Left colon (tissue), 2 donors: ENCODE measurements around the gene SHISA9. TPM values are rescaled to one million over a fixed set of nuclear protein-coding genes. Genes with fewer than 3 reads are reported as not detected.

Experiments
- ATAC-seq: fragments of 200-7000 bp; cut with Tn5 transposase; one replicate; pipeline ENCODE4 v1.9.1; 2020; ENCODE audit warnings: mild to moderate bottlenecking, moderate library complexity
- DNase-seq, 2 donors: peaks; one replicate each; pipeline ENCODE4 v3.0.0-alpha.2; 2020
- intact Hi-C, 2 donors: fragments of 100-400 bp; cut with DNase I in 1 of 2; cut with micrococcal nuclease in 1 of 2; formaldehyde crosslinking; loops; one replicate each; pipeline versions ENCODE4 v1.11.2 to v1.14.0; 2022; cut with DNase I, micrococcal nuclease
- total RNA-seq, 2 donors: library from RNA; stranded (reverse); fragmentation: NEBNext Ultra II Directional; extraction: Animal tissue kit (Norgen Biotek cat#: 25700); gene quantifications; one replicate each; pipeline ENCODE4 v1.2.1, GENCODE V29; 2021
- donor health status: DM: no; HTN: no; CAD: no.
- donor health status: DM: yes; HTN: yes; CAD: no.

Gene SHISA9
- total RNA-seq, 2 donors from 2014 or later = 1.5 to 2.3 TPM

GRCh38 chr16:13138528-13138927 is 237.1 kb downstream of the SHISA9 start:
- no peak for ATAC-seq
- intact Hi-C loops = no loop called here
- no peak for DNase-seq

- ATAC-seq (no peak), DNase-seq (no peak)
- intact Hi-C loops = no loop called here
Observed at GRCh38 chr16:13139661-13140241, 238.4 kb downstream of the SHISA9 start.

- intact Hi-C loops = no loop called here
- DNase-seq (no peak), ATAC-seq (no peak)
Observed at GRCh38 chr16:13143551-13143950, 242.2 kb downstream of the SHISA9 start.

- DNase-seq (no peak), ATAC-seq (no peak)
- intact Hi-C loops = no loop called here
Observed at GRCh38 chr16:13146829-13147228, 245.4 kb downstream of the SHISA9 start.

- no peak for DNase-seq
- no peak for ATAC-seq
- intact Hi-C loops = no loop called here
Observed at GRCh38 chr16:13148294-13148693, 246.9 kb downstream of the SHISA9 start.

- no peak for DNase-seq
- ATAC-seq = no peak
- intact Hi-C loops = no loop called here
Observed at GRCh38 chr16:13148836-13149235, 247.4 kb downstream of the SHISA9 start.

- intact Hi-C loops = no loop called here
- DNase-seq (no peak), ATAC-seq (no peak)
Observed at GRCh38 chr16:13150181-13150885, 248.9 kb downstream of the SHISA9 start.

- DNase-seq (no peak), ATAC-seq (no peak)
- intact Hi-C loops = no loop called here
Observed at GRCh38 chr16:13153696-13154095, 252.3 kb downstream of the SHISA9 start.

GRCh38 chr16:13154799-13155198 is 253.4 kb downstream of the SHISA9 start:
- ATAC-seq (no peak), DNase-seq (no peak)
- intact Hi-C loops = no loop called here

- DNase-seq = no peak
- intact Hi-C loops = no loop called here
- no peak for ATAC-seq
Observed at GRCh38 chr16:13155377-13155776, 254.0 kb downstream of the SHISA9 start.

GRCh38 chr16:13155780-13156179 is 254.4 kb downstream of the SHISA9 start:
- no peak for DNase-seq
- ATAC-seq = no peak
- intact Hi-C loops = no loop called here

GRCh38 chr16:13157082-13157481 is 255.7 kb downstream of the SHISA9 start:
- no peak for ATAC-seq
- no peak for DNase-seq
- intact Hi-C loops = no loop called here

- intact Hi-C loops = no loop called here
- DNase-seq (no peak), ATAC-seq (no peak)
Observed at GRCh38 chr16:13158427-13158826, 257.0 kb downstream of the SHISA9 start.

GRCh38 chr16:13165024-13165423 is 263.6 kb downstream of the SHISA9 start:
- ATAC-seq (no peak), DNase-seq (no peak)
- intact Hi-C loops = no loop called here

GRCh38 chr16:13168091-13168572 is 266.7 kb downstream of the SHISA9 start:
- intact Hi-C loops = no loop called here
- DNase-seq (no peak), ATAC-seq (no peak)

GRCh38 chr16:13171313-13171712 is 269.9 kb downstream of the SHISA9 start:
- no peak for DNase-seq
- intact Hi-C loops = no loop called here
- no peak for ATAC-seq

- intact Hi-C loops = no loop called here
- DNase-seq (no peak), ATAC-seq (no peak)
Observed at GRCh38 chr16:13176711-13177110, 275.3 kb downstream of the SHISA9 start.

- intact Hi-C loops = no loop called here
- DNase-seq = no peak
- no peak for ATAC-seq
Observed at GRCh38 chr16:13178318-13178717, 276.9 kb downstream of the SHISA9 start.

- intact Hi-C loops = no loop called here
- ATAC-seq (no peak), DNase-seq (no peak)
Observed at GRCh38 chr16:13181432-13181831, 280.0 kb downstream of the SHISA9 start.

- ATAC-seq (no peak), DNase-seq (no peak)
- intact Hi-C loops = no loop called here
Observed at GRCh38 chr16:13186813-13187212, 285.4 kb downstream of the SHISA9 start.

GRCh38 chr16:13189250-13189649 is 287.9 kb downstream of the SHISA9 start:
- no peak for DNase-seq
- no peak for ATAC-seq
- intact Hi-C loops = no loop called here
